Measurements from ENCODE around the gene STK35.

STK35 gene

DNA sequence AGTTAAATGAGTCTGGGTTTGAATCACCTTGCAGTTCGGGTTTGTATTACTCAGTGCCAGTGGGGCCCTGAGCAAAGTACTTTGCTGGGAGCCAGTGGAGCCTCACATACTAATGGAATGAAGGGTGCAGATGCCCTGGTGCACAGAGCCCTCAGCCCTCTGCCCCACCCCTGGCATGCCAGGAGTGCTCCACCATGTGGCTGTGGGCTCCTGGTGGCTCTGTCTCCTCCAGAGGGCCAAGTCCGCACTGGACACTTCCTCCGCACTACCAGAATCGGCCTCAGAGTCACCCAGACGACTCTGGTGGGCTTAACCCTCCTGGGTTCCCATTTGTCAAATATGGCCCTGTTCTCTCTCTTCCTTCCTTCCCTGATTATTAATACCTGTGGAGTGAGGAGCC is 94.0 kb downstream of the STK35 start:
- TF ChIP-seq, protein P1, sequence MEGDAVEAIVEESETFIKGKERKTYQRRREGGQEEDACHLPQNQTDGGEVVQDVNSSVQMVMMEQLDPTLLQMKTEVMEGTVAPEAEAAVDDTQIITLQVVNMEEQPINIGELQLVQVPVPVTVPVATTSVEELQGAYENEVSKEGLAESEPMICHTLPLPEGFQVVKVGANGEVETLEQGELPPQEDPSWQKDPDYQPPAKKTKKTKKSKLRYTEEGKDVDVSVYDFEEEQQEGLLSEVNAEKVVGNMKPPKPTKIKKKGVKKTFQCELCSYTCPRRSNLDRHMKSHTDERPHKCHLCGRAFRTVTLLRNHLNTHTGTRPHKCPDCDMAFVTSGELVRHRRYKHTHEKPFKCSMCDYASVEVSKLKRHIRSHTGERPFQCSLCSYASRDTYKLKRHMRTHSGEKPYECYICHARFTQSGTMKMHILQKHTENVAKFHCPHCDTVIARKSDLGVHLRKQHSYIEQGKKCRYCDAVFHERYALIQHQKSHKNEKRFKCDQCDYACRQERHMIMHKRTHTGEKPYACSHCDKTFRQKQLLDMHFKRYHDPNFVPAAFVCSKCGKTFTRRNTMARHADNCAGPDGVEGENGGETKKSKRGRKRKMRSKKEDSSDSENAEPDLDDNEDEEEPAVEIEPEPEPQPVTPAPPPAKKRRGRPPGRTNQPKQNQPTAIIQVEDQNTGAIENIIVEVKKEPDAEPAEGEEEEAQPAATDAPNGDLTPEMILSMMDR (conservative IDR thresholded peaks at IDR 0.05; ENCODE audit: control insufficient read depth, insufficient read depth, low read depth, low read length) = no peak
- DNase-seq (ENCODE audit: low read depth) = no peak
- no peak overlapping the region for H3K4me3 ChIP-seq (ENCODE audit: control insufficient read depth, low read depth, low read length)

DNA sequence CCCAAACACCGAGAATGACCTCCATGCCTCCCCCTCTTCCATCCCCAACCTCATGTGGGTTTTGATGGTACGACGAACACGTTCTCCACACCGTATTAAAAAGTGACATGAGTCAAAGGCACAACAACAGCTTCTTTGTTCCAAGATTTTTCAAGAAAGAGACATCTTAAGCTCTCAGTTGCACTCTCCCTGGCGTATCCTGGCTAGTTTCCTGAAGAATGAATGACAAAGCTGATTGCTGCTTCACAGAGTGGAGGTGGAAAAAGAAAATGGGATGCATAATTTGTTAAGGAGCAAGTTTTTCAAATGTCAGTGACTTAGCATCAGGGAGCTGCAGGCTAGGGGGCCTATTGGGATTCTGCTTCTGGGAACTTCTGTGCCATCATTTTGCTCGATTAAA is 95.5 kb downstream of the STK35 start:
- H3K4me3 ChIP-seq (ENCODE audit: control insufficient read depth, low read depth, low read length) = no peak overlapping the region
- no peak for DNase-seq (ENCODE audit: low read depth)
- TF ChIP-seq, protein P1 (conservative IDR thresholded peaks at IDR 0.05; ENCODE audit: control insufficient read depth, insufficient read depth, low read depth, low read length) = no peak

Data from fibroblast of mammary gland (primary cell).